H1 (cell line): ENCODE measurements around the gene DVL1. TPM values are rescaled to one million over a fixed set of nuclear protein-coding genes. Genes with fewer than 3 reads are reported as not detected.

Experiments used
- CTCF ChIA-PET: fragments of 300-600 bp; sonication (Branson Sonifier 250); formaldehyde crosslinking; loops from one replicate; lab custom pipeline; 2021; ENCODE audit not compliant: partially characterized antibody; lab: Charles Lee
- POLR2A ChIA-PET: fragments of 300-600 bp; sonication (Branson Sonifier 250); formaldehyde crosslinking; loops from one replicate; lab custom pipeline; 2021; ENCODE audit warnings: inconsistent platforms; ENCODE audit not compliant: partially characterized antibody; lab: Charles Lee
- DNase-seq, 2 experiments: peaks; one replicate each; pipeline versions ENCODE4 v3.0.0 to v3.0.0-alpha.2; 2010 to 2022; ENCODE audit warnings: low spot score in 2 of 2, low read depth in 1 of 2, mixed read lengths in 1 of 2
- FAIRE-seq: peaks from 2 replicates; lab custom pipeline; 2011; peaks lifted over from hg19 to GRCh38; lab: Jason Lieb, UNC
- H2AFZ ChIP-seq: 2 replicates; pipeline ENCODE4 v1.8.1; 2012; ENCODE audit warnings: low read length, inconsistent platforms
- H2AK5ac ChIP-seq: 2 replicates; pipeline ENCODE4 v1.6.1; 2013; ENCODE audit warnings: low read depth, low read length
- H2BK120ac ChIP-seq: replicated peaks from 2 replicates; pipeline ENCODE3; 2013; ENCODE audit warnings: low read depth, low read length, inconsistent platforms
- H2BK12ac ChIP-seq: 2 replicates; pipeline ENCODE4 v1.6.1; 2013; ENCODE audit warnings: low read depth, low read length
- H2BK15ac ChIP-seq: 2 replicates; pipeline ENCODE4 v1.6.1; 2013; ENCODE audit warnings: low read length
- H2BK20ac ChIP-seq: 2 replicates; pipeline ENCODE4 v1.6.1; 2013; ENCODE audit warnings: low read length
- H2BK5ac ChIP-seq: 2 replicates; pipeline ENCODE4 v1.6.1; 2013; ENCODE audit warnings: low read depth, low read length
- H3K14ac ChIP-seq: 2 replicates; pipeline ENCODE4 v1.6.1; 2013; ENCODE audit warnings: inconsistent platforms; ENCODE audit not compliant: insufficient read length
- H3K18ac ChIP-seq: 2 replicates; pipeline ENCODE4 v1.6.1; 2013; ENCODE audit warnings: low read length; ENCODE audit errors: extremely low read depth
- H3K23ac ChIP-seq: 2 replicates; pipeline ENCODE4 v1.6.1; 2013; ENCODE audit warnings: inconsistent platforms; ENCODE audit not compliant: insufficient read length
- H3K23me2 ChIP-seq: 2 replicates; pipeline ENCODE4 v1.6.1; 2013; ENCODE audit warnings: low read depth, low read length
- H3K27ac ChIP-seq: 2 replicates; pipeline ENCODE4 v1.6.1; 2011; ENCODE audit warnings: low read depth, low read length, inconsistent platforms
- H3K27me3 ChIP-seq, 4 experiments: replicated peaks in 1 of 4; 1 replicate in 1 of 4; 2 replicates in 3 of 4; pipeline versions ENCODE4 v1.6.1 to v1.8.1; 2011 to 2013; ENCODE audit warnings: low read length in 3 of 4, mild to moderate bottlenecking in 3 of 4, inconsistent platforms in 2 of 4, mixed read lengths in 2 of 4, moderate library complexity in 1 of 4; ENCODE audit not compliant: control insufficient read depth in 3 of 4, insufficient read depth in 3 of 4; ENCODE audit errors: extremely low read depth in 1 of 4
- H3K36me3 ChIP-seq, 4 experiments: 2 replicates each; pipeline versions ENCODE4 v1.6.1 to v1.8.1; 2011 to 2013; ENCODE audit warnings: mild to moderate bottlenecking in 4 of 4, low read length in 3 of 4, moderate library complexity in 2 of 4, control low read depth in 1 of 4, inconsistent platforms in 1 of 4; ENCODE audit not compliant: insufficient read depth in 4 of 4, control insufficient read depth in 2 of 4
- H3K4ac ChIP-seq: replicated peaks from 2 replicates; pipeline ENCODE3; 2013; ENCODE audit warnings: low read length, low read depth, mixed read lengths, inconsistent platforms; ENCODE audit not compliant: insufficient read length
- H3K4me1 ChIP-seq, 4 experiments: replicated peaks in 1 of 4; 1 replicate in 1 of 4; 2 replicates in 3 of 4; pipeline versions ENCODE4 v1.6.1 to v1.8.1; 2011 to 2013; ENCODE audit warnings: low read length in 3 of 4, inconsistent platforms in 2 of 4, mixed read lengths in 1 of 4; ENCODE audit not compliant: insufficient read depth in 4 of 4, control insufficient read depth in 3 of 4
- H3K4me2 ChIP-seq, 2 experiments: 2 replicates each; pipeline versions ENCODE4 v1.6.1 to v1.8.1; 2011 to 2013; ENCODE audit warnings: low read depth in 2 of 2, low read length in 2 of 2, control low read depth in 1 of 2, inconsistent platforms in 1 of 2, mild to moderate bottlenecking in 1 of 2; ENCODE audit not compliant: insufficient read depth in 1 of 2
- H3K4me3 ChIP-seq, 4 experiments: fragments of 200-600, 300-600 bp in 1 of 4; sonication (generic), shearing (Covaris generic), sonication (Bioruptor Twin) in 1 of 4; 2 replicates each; pipeline versions ENCODE4 v1.5.1 to v1.8.1; 2011 to 2016; ENCODE audit warnings: low read length in 4 of 4, low read depth in 3 of 4, control low read depth in 2 of 4, inconsistent platforms in 2 of 4, mild to moderate bottlenecking in 2 of 4, mixed read lengths in 1 of 4, moderate library complexity in 1 of 4; ENCODE audit not compliant: insufficient read depth in 2 of 4; ENCODE audit errors: extremely low read depth in 1 of 4
- H3K56ac ChIP-seq: replicated peaks from 2 replicates; pipeline ENCODE3; 2013; ENCODE audit warnings: low read depth, mild to moderate bottlenecking, mixed read lengths, low read length, inconsistent platforms; ENCODE audit not compliant: insufficient read length
- H3K79me1 ChIP-seq: 2 replicates; pipeline ENCODE4 v1.6.1; 2013; ENCODE audit warnings: low read depth, low read length, control low read depth
- H3K79me2 ChIP-seq, 2 experiments: 2 replicates each; pipeline versions ENCODE4 v1.6.1 to v1.8.1; 2012 to 2013; ENCODE audit warnings: low read length in 2 of 2, mild to moderate bottlenecking in 2 of 2, inconsistent platforms in 1 of 2; ENCODE audit not compliant: insufficient read depth in 2 of 2, control insufficient read depth in 1 of 2
- H3K9ac ChIP-seq, 4 experiments: replicated peaks in 1 of 4; 1 replicate in 1 of 4; 2 replicates in 3 of 4; pipeline versions ENCODE4 v1.6.1 to v1.8.1; 2011 to 2013; ENCODE audit warnings: low read depth in 3 of 4, low read length in 3 of 4, control low read depth in 2 of 4, mild to moderate bottlenecking in 2 of 4, moderate library complexity in 2 of 4, inconsistent platforms in 1 of 4; ENCODE audit errors: extremely low read depth in 1 of 4
- H3K9me3 ChIP-seq, 2 experiments: 2 replicates each; pipeline versions ENCODE4 v1.6.1 to v1.8.1; 2012 to 2013; ENCODE audit warnings: mild to moderate bottlenecking in 2 of 2, moderate library complexity in 2 of 2, control low read depth in 1 of 2, inconsistent platforms in 1 of 2, low read depth in 1 of 2, low read length in 1 of 2, mixed read lengths in 1 of 2; ENCODE audit not compliant: insufficient read depth in 2 of 2
- H4K20me1 ChIP-seq, 2 experiments: replicated peaks in 1 of 2; 2 replicates each; pipeline versions ENCODE3 to v1.8.1; 2011 to 2013; ENCODE audit warnings: inconsistent platforms in 2 of 2, low read length in 2 of 2, mild to moderate bottlenecking in 1 of 2; ENCODE audit not compliant: insufficient read depth in 2 of 2, control insufficient read depth in 1 of 2
- H4K5ac ChIP-seq: 2 replicates; pipeline ENCODE4 v1.6.1; 2013; ENCODE audit warnings: low read length, low read depth, mixed read lengths, inconsistent platforms; ENCODE audit not compliant: insufficient read length
- H4K8ac ChIP-seq: 2 replicates; pipeline ENCODE4 v1.8.0; 2013; ENCODE audit warnings: mild to moderate bottlenecking, moderate library complexity, low read length, inconsistent platforms; ENCODE audit not compliant: insufficient read depth; ENCODE audit errors: extremely low read depth
- H4K91ac ChIP-seq: replicated peaks from 2 replicates; pipeline ENCODE3; 2013; ENCODE audit warnings: low read length, mixed read lengths, inconsistent platforms; ENCODE audit not compliant: insufficient read length
- SUZ12 ChIP-seq: fragments of 200-600 bp; sonication (generic); IDR thresholded peaks from 2 replicates; pipeline ENCODE4 v1.6.1; 2012; ENCODE audit warnings: mild to moderate bottlenecking, inconsistent platforms, low read length, moderate library complexity, mixed read lengths
- WGBS, 2 experiments: shearing (Covaris generic) in 1 of 2; methylation state at CpG; one replicate each; pipeline versions ENCODE4 v1.1.6 to v1.1.7; 2013 to 2015; ENCODE audit warnings: low lambda C conversion rate in 2 of 2, mixed read lengths in 2 of 2, inconsistent platforms in 1 of 2, low coverage in 1 of 2, missing lambda C conversion rate in 1 of 2; ENCODE audit not compliant: insufficient replicate concordance in 2 of 2, insufficient coverage in 1 of 2, insufficient read length in 1 of 2; ENCODE audit errors: extremely low coverage in 1 of 2, missing lambda C conversion rate in 1 of 2; 5-methylcytosine and 5-hydroxymethylcytosine counted together
- polyA plus RNA-seq, 7 experiments: library from polyadenylated mRNA; depleted of rRNA in 3 of 7; stranded (reverse) in 5 of 7; unstranded in 2 of 7; fragments of >200 nt in 5 of 7; fragments of 200-250 nt in 2 of 7; gene quantifications; 1 replicate in 5 of 7; 2 replicates in 1 of 7; 4 replicates in 1 of 7; pipeline versions ENCODE4 v1.2.1 to v1.2.3, GENCODE V29; 2011 to 2013; ENCODE audit warnings: missing spikeins in 2 of 7, mixed read lengths in 2 of 7
- total RNA-seq: library from RNA; stranded (reverse); fragmentation: NEBNext Ultra II Directional; extraction: Animal tissue kit (Norgen Biotek cat#: 25700); gene quantifications from 2 replicates; pipeline ENCODE4 v1.2.1, GENCODE V29; 2021
- TF ChIP-seq, protein P1 (sequence below), 3 experiments: IDR thresholded peaks; 1 replicate in 2 of 3; 2 replicates in 1 of 3; pipeline versions ENCODE4 v1.5.1 to v1.6.1; 2011; ENCODE audit warnings: low read length in 3 of 3, mild to moderate bottlenecking in 3 of 3, inconsistent platforms in 2 of 3, low read depth in 1 of 3, moderate library complexity in 1 of 3; ENCODE audit not compliant: insufficient read depth in 1 of 3; ENCODE audit errors: control extremely low read depth in 1 of 3

Gene DVL1
- total and polyA plus RNA-seq, 2 of the 8 experiments (the other 6 are each of a cell fraction or from before 2014, with no cell fraction given) = 39.4 to 58.9 TPM

DNA sequence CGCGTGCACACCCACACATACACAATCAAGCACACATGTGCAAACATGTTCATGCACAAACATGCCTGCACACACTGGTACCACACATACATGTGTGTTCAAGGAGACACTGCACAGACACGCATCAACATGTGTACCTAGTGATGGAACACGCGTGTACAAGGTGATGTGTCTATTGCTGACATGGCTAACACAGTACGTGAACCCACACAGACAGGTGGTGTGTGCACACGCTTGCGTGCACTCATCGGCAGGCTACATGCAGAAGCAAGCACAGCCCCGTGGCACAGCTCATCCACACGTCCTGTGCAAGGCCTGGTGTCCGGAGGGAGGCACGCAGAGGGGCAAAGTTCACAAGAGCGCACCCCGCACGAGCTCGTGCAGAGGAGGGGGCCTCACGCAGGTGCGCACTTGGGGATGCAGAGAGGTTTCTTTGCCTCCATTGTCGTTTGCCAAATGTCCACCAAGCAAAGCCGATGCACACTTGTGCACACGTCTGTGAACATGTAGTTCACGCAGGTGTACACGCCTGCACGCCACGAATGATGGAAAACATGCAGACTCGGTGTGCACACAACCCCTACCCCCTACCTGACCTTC is 42.5 kb downstream of the DVL1 start:
- Histone ChIP-seq H3K9ac (peak overlapping the region in 3 of 4 experiments; percentile 1 to 29 (median 25); a peak in 2 of 7 replicates), H3K9me3 (no peaks in the 10 kb centered on the region), H2BK15ac (0 out of 2 replicates have a peak overlapping the region, but pooled peaks have one; percentile 21), H3K36me3 (peaks cover 3 to 13% (median 9%) of the 10 kb centered on the region in 4 experiments; a peak in 7 of 8 replicates), H3K23ac (peak overlapping the region; percentile 59), H3K18ac (no peak overlapping the region), H2BK20ac (no peak overlapping the region), H4K91ac (peak overlapping the region; percentile 56), H2BK120ac (no peak overlapping the region), H4K8ac (no peak overlapping the region; the same call in 1 of the 2 replicates), H3K79me1 (peaks cover 4% of the 10 kb centered on the region; the same call in 1 of the 2 replicates), H3K4me1 (peaks cover 0 to 40% (median 31%) of the 10 kb centered on the region in 4 experiments; a peak in 6 of 7 replicates), H3K56ac (peak overlapping the region; percentile 7), H2AK5ac (no peak overlapping the region; the same call in 1 of the 2 replicates), H3K27me3 (peaks cover 0 to 4% (median 1%) of the 10 kb centered on the region in 4 experiments; a peak in 1 of 7 replicates), H4K20me1 (peaks cover 2 to 29% of the 10 kb centered on the region in 2 experiments), H3K14ac (no peak overlapping the region), H4K5ac (no peak overlapping the region), H3K79me2 (peaks cover 0 to 6% of the 10 kb centered on the region in 2 experiments; a peak in 1 of 4 replicates), H2AFZ (no peak overlapping the region), H3K27ac (no peak overlapping the region), H2BK12ac (peak overlapping the region; percentile 10; the same call in 1 of the 2 replicates), H3K4me2 (peak overlapping the region; percentile 66 to 95), H3K23me2 (peaks cover 21% of the 10 kb centered on the region; the same call in 1 of the 2 replicates), H2BK5ac (0 out of 2 replicates have a peak overlapping the region, but pooled peaks have one; percentile 3), H3K4ac (peak overlapping the region; percentile 34), H3K4me3 (peak overlapping the region; percentile 65 to 91 (median 76))
- 0 out of 2 replicates have a peak, but pooled peaks have one; percentile 27 for TF ChIP-seq SUZ12
- TF ChIP-seq, protein P1, sequence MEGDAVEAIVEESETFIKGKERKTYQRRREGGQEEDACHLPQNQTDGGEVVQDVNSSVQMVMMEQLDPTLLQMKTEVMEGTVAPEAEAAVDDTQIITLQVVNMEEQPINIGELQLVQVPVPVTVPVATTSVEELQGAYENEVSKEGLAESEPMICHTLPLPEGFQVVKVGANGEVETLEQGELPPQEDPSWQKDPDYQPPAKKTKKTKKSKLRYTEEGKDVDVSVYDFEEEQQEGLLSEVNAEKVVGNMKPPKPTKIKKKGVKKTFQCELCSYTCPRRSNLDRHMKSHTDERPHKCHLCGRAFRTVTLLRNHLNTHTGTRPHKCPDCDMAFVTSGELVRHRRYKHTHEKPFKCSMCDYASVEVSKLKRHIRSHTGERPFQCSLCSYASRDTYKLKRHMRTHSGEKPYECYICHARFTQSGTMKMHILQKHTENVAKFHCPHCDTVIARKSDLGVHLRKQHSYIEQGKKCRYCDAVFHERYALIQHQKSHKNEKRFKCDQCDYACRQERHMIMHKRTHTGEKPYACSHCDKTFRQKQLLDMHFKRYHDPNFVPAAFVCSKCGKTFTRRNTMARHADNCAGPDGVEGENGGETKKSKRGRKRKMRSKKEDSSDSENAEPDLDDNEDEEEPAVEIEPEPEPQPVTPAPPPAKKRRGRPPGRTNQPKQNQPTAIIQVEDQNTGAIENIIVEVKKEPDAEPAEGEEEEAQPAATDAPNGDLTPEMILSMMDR (IDR thresholded peaks at IDR 0.05; ENCODE audit: control extremely low read depth in 1 of 3, insufficient read depth in 1 of 3, low read depth in 1 of 3, low read length in 3 of 3) = no peak
- FAIRE-seq (no peak), DNase-seq (no peak)
- CTCF ChIA-PET = interaction anchor here (0.7 to 1.0 kb wide), 3 partner anchors 8 to 16 kb away, joined by 3 to 4 read pairs (median 3); no protein-coding TSS in a partner anchor
- POLR2A ChIA-PET = interaction anchor here (1.1 kb wide), 1 partner anchor 28 kb away, joined by 5 read pairs; no protein-coding TSS in a partner anchor
- WGBS, 2 experiments = 85% methylated on average over 27 of the region's 27 CpGs; no CpG with 5 or more reads in 1 of the 2 experiments
